Measurements from ENCODE around the gene AAMDC. TPM values are rescaled to one million over a fixed set of nuclear protein-coding genes. Genes with fewer than 3 reads are reported as not detected.
A peak's percentile ranks its signal among the peaks of the same experiment; 100 is the strongest.
"Not testable (repeated sequence)": the region's sequence is repeated elsewhere in the genome, so short reads cannot be mapped to it uniquely, and the experiment has no call there.

The AAMDC gene
- total RNA-seq, 1 donor from 2014 or later, result 20.3 TPM

- DNase-seq (ENCODE audit: low read depth), result peak; percentile 35
Measured at GRCh38 chr11:77819921-77820564, 901 bp upstream of the AAMDC start.

GRCh38 chr11:77821349-77821851, 456 bp downstream of the AAMDC start:
- DNase-seq (ENCODE audit: low read depth), result peak; percentile 26

GRCh38 chr11:77822126-77822525, 1.2 kb downstream of the AAMDC start:
- DNase-seq (ENCODE audit: low read depth), result not testable (repeated sequence)

- DNase-seq (ENCODE audit: low read depth), result peak; percentile 22
Measured at GRCh38 chr11:77823775-77824174, 2.8 kb downstream of the AAMDC start.

GRCh38 chr11:77828926-77829325, 8.0 kb downstream of the AAMDC start:
- DNase-seq (ENCODE audit: low read depth), result no peak

- no peak for DNase-seq (ENCODE audit: low read depth)
Measured at GRCh38 chr11:77833302-77833701, 12.4 kb downstream of the AAMDC start.

GRCh38 chr11:77842441-77843121, 21.6 kb downstream of the AAMDC start:
- no peak for DNase-seq (ENCODE audit: low read depth)

GRCh38 chr11:77843700-77844099, 22.8 kb downstream of the AAMDC start:
- not testable (repeated sequence) for DNase-seq (ENCODE audit: low read depth)

- no peak for DNase-seq (ENCODE audit: low read depth)
Measured at GRCh38 chr11:77851503-77851902, 30.6 kb downstream of the AAMDC start.

GRCh38 chr11:77854838-77855237, 33.9 kb downstream of the AAMDC start:
- DNase-seq (ENCODE audit: low read depth), result no peak

GRCh38 chr11:77857906-77858457, 37.0 kb downstream of the AAMDC start:
- DNase-seq (ENCODE audit: low read depth), result not testable (repeated sequence)

- not testable (repeated sequence) for DNase-seq (ENCODE audit: low read depth)
Measured at GRCh38 chr11:77861444-77861843, 40.5 kb downstream of the AAMDC start.

GRCh38 chr11:77865805-77866204, 44.9 kb downstream of the AAMDC start:
- no peak for DNase-seq (ENCODE audit: low read depth)

- no peak for DNase-seq (ENCODE audit: low read depth)
Measured at GRCh38 chr11:77866336-77866735, 45.4 kb downstream of the AAMDC start.

GRCh38 chr11:77868744-77869143, 47.8 kb downstream of the AAMDC start:
- no peak for DNase-seq (ENCODE audit: low read depth)

GRCh38 chr11:77871855-77872254, 50.9 kb downstream of the AAMDC start:
- DNase-seq (ENCODE audit: low read depth), result no peak

GRCh38 chr11:77873345-77873744, 52.4 kb downstream of the AAMDC start:
- no peak for DNase-seq (ENCODE audit: low read depth)

- no peak for DNase-seq (ENCODE audit: low read depth)
Measured at GRCh38 chr11:77874206-77874605, 53.3 kb downstream of the AAMDC start.

- no peak for DNase-seq (ENCODE audit: low read depth)
Measured at GRCh38 chr11:77876045-77876444, 55.1 kb downstream of the AAMDC start.

- peak; percentile 87 for DNase-seq (ENCODE audit: low read depth)
Measured at GRCh38 chr11:77878247-77878646, 57.3 kb downstream of the AAMDC start.

- peak; percentile 32 for DNase-seq (ENCODE audit: low read depth)
Measured at GRCh38 chr11:77879218-77879617, 58.3 kb downstream of the AAMDC start.

- DNase-seq (ENCODE audit: low read depth), result no peak
Measured at GRCh38 chr11:77882396-77882795, 61.5 kb downstream of the AAMDC start.
